ENCODE results near the gene KAZN.

Gene KAZN

DNA sequence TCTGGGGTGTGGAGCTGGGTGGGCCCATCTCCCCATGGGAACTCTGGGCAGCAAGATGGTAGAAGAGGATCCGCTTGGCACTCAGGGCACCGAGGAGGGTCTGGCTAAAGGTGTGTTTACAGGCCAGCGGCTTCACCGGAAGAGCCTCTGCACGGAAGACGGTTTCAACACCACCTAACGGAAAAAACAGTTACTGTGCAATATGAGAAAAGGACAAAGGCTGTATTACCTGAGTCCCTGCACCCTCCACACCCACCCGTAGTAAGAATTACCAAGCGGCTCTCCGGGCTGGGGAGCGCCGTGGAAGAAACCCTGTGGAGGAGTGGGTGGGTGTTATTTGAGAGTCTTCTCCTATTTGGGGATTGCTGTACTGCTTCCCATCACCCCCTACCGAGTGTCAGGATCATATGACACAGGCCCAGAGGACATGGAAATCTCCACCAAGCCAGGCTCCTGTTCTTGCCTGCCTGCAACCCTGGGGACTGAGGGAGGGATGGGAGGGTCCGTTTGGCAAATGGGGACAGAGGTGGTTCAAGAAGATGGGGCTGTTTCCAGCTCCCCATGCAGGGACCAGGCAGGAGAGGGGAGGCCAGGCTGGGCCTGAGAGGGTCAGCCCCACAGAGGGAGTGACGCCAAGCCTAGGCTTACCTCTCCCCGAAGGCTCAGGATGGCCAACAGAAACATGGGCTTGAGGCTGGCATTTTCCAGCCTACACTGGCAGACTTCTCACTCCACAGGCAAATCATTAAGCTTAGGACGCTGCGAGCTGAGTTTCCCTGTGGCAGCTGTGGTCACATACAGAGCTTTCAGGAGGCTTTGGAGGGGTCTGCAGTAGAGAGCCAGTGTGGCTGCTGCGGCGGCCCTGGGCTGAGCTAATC lies 351.6 kb downstream of the KAZN start:
- no peaks in the 10 kb centered on the region for H3F3A ChIP-seq (ENCODE audit: control insufficient read depth, insufficient read depth)
- H3K4me3 ChIP-seq (ENCODE audit: low read length), result no peak overlapping the region
- H3K4me2 ChIP-seq (ENCODE audit: low read length), result no peak overlapping the region
- no peaks in the 10 kb centered on the region for H3K9me2 ChIP-seq (replicated peaks; ENCODE audit: control insufficient read depth, low read length)
- H3K9me3 ChIP-seq (ENCODE audit: control insufficient read depth, insufficient read depth, low read length), result no peaks in the 10 kb centered on the region
- H3K36me3 ChIP-seq (ENCODE audit: control insufficient read depth, low read length), result no peaks in the 10 kb centered on the region
- no peak for TF ChIP-seq EZH2phosphoT487 (IDR thresholded peaks at IDR 0.05; ENCODE audit: borderline replicate concordance, low read length)
- TF ChIP-seq, protein P1, sequence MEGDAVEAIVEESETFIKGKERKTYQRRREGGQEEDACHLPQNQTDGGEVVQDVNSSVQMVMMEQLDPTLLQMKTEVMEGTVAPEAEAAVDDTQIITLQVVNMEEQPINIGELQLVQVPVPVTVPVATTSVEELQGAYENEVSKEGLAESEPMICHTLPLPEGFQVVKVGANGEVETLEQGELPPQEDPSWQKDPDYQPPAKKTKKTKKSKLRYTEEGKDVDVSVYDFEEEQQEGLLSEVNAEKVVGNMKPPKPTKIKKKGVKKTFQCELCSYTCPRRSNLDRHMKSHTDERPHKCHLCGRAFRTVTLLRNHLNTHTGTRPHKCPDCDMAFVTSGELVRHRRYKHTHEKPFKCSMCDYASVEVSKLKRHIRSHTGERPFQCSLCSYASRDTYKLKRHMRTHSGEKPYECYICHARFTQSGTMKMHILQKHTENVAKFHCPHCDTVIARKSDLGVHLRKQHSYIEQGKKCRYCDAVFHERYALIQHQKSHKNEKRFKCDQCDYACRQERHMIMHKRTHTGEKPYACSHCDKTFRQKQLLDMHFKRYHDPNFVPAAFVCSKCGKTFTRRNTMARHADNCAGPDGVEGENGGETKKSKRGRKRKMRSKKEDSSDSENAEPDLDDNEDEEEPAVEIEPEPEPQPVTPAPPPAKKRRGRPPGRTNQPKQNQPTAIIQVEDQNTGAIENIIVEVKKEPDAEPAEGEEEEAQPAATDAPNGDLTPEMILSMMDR (IDR thresholded peaks at IDR 0.05; ENCODE audit: low read depth, low read length, poor library complexity, severe bottlenecking), result no peak
- H3K79me2 ChIP-seq (ENCODE audit: control insufficient read depth, low read length), result no peaks in the 10 kb centered on the region
- H3K4me1 ChIP-seq (ENCODE audit: control insufficient read depth, low read length), result no peaks in the 10 kb centered on the region
- no peak overlapping the region for H3K27ac ChIP-seq (ENCODE audit: low read depth, low read length)
- H4K20me1 ChIP-seq (ENCODE audit: control insufficient read depth, insufficient read depth, low read depth, low read length), result no peaks in the 10 kb centered on the region
- H3K27me3 ChIP-seq (ENCODE audit: control insufficient read depth, low read length), result no peaks in the 10 kb centered on the region

DNA sequence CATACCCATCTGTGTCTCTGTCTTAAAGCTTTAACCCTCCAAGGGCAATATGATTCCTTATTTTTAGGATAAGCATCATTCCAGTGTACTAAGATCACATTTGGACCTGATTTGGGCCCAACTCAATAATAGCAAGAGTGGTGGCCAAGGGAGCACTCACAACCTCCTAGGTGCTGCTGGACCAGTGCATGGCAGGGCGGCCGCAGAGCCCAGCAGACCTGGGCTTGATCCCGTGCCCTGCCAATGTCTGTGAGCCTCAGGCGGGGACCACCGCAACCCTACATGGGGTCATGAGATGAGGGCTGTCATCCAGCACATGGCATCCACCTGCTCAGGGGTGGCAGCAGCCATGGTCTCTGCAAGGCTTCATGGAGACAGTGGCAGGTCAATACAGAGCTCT lies 353.3 kb downstream of the KAZN start:
- H3K4me2 ChIP-seq (ENCODE audit: low read length), result no peak overlapping the region
- no peaks in the 10 kb centered on the region for H3K79me2 ChIP-seq (ENCODE audit: control insufficient read depth, low read length)
- H3K27ac ChIP-seq (ENCODE audit: low read depth, low read length), result no peak overlapping the region
- no peaks in the 10 kb centered on the region for H3K9me3 ChIP-seq (ENCODE audit: control insufficient read depth, insufficient read depth, low read length)
- H3K27me3 ChIP-seq (ENCODE audit: control insufficient read depth, low read length), result no peaks in the 10 kb centered on the region
- H3K4me3 ChIP-seq (ENCODE audit: low read length), result no peak overlapping the region
- no peaks in the 10 kb centered on the region for H3F3A ChIP-seq (ENCODE audit: control insufficient read depth, insufficient read depth)
- no peaks in the 10 kb centered on the region for H4K20me1 ChIP-seq (ENCODE audit: control insufficient read depth, insufficient read depth, low read depth, low read length)
- TF ChIP-seq, protein P1 (IDR thresholded peaks at IDR 0.05; ENCODE audit: low read depth, low read length, poor library complexity, severe bottlenecking), result no peak
- no peak for TF ChIP-seq EZH2phosphoT487 (IDR thresholded peaks at IDR 0.05; ENCODE audit: borderline replicate concordance, low read length)
- no peaks in the 10 kb centered on the region for H3K9me2 ChIP-seq (replicated peaks; ENCODE audit: control insufficient read depth, low read length)
- no peaks in the 10 kb centered on the region for H3K36me3 ChIP-seq (ENCODE audit: control insufficient read depth, low read length)
- no peaks in the 10 kb centered on the region for H3K4me1 ChIP-seq (ENCODE audit: control insufficient read depth, low read length)

DNA sequence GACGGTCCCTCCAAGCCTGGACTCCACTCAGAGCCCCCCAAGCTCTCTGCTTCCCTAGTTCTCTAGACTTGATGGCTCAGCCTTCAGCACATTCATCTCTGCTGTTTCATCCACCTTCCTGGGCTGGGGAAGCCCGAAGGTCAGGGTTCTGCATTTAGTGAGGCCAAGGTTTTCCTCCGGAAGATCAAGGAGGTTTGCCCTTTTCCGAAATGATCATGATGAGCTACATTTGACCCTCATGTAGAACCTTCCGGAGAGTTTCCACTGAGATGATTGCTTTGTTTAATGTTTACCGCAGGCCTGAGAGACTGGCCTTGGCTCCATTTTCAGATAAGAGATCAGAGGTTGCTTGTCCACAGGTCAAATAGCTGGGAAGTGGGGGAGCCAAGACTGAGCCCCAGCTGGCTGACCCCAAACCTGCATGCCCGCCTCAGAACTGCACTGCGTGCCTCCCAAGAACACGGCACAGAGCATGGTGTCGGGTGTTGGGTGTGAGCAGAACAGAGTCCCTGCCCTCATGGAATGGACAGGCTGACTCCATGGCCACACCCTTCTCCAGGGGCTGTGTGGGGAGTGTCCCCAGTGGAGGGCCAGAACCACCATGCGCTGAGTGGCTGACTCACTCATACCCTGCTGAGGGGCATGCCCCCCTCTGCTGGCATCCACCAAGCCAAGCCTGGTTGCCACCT lies 354.3 kb downstream of the KAZN start:
- no peak overlapping the region for H3K27ac ChIP-seq (ENCODE audit: low read depth, low read length)

More for the DNA sequence above, 354.3 kb downstream of the KAZN start:
- Histone ChIP-seq H3K9me2 (replicated peaks; ENCODE audit: control insufficient read depth, low read length) (no peaks in the 10 kb centered on the region), H3K79me2 (ENCODE audit: control insufficient read depth, low read length) (no peaks in the 10 kb centered on the region), H3K36me3 (ENCODE audit: control insufficient read depth, low read length) (no peaks in the 10 kb centered on the region), H3K27me3 (ENCODE audit: control insufficient read depth, low read length) (no peaks in the 10 kb centered on the region), H3K4me2 (ENCODE audit: low read length) (no peak overlapping the region), H4K20me1 (ENCODE audit: control insufficient read depth, insufficient read depth, low read depth, low read length) (no peaks in the 10 kb centered on the region), H3K4me1 (ENCODE audit: control insufficient read depth, low read length) (no peaks in the 10 kb centered on the region), H3K9me3 (ENCODE audit: control insufficient read depth, insufficient read depth, low read length) (no peaks in the 10 kb centered on the region), H3K4me3 (ENCODE audit: low read length) (no peak overlapping the region), H3F3A (ENCODE audit: control insufficient read depth, insufficient read depth) (no peaks in the 10 kb centered on the region)
- TF ChIP-seq, protein P1 (IDR thresholded peaks at IDR 0.05; ENCODE audit: low read depth, low read length, poor library complexity, severe bottlenecking), result no peak
- TF ChIP-seq EZH2phosphoT487 (IDR thresholded peaks at IDR 0.05; ENCODE audit: borderline replicate concordance, low read length), result no peak
